HT1080 (cell line): ENCODE data around the gene FOXI3. TPM values are rescaled to one million over a fixed set of nuclear protein-coding genes. Genes with fewer than 3 reads are reported as not detected.
A peak's percentile ranks its signal among the peaks of the same experiment; 100 is the strongest.
"Not testable (repeated sequence)": the region's sequence is repeated elsewhere in the genome, so short reads cannot be mapped to it uniquely, and the experiment has no call there.

Experiments used
- DNase-seq: peaks from one replicate; pipeline ENCODE4 v3.0.0-alpha.2; 2015; ENCODE audit warnings: low read depth
- small RNA-seq: library from RNA; depleted of rRNA; stranded (forward); fragments of <200 nt; gene quantifications from one replicate; pipeline ENCODE3, GENCODE V24; 2014
- total RNA-seq: library from RNA; depleted of rRNA; stranded (reverse); fragments of >200 nt; shearing (Covaris generic); gene quantifications from 2 replicates; pipeline ENCODE4 v1.2.3, GENCODE V29; 2014; rRNA removed

FOXI3 gene
- total RNA-seq, 1 experiment from 2014 or later = not detected

GRCh38 chr2:88442473-88442872 is 10.0 kb downstream of the FOXI3 start:
- DNase-seq = peak; percentile 19

- DNase-seq = no peak
Observed at GRCh38 chr2:88442061-88442460, 10.4 kb downstream of the FOXI3 start.

GRCh38 chr2:88437010-88437409 is 15.5 kb downstream of the FOXI3 start:
- DNase-seq = no peak

- peak; percentile 5 for DNase-seq
Observed at GRCh38 chr2:88429929-88430328, 22.6 kb downstream of the FOXI3 start.

GRCh38 chr2:88423733-88424132 is 28.8 kb downstream of the FOXI3 start:
- no peak for DNase-seq

GRCh38 chr2:88419051-88419450 is 33.4 kb downstream of the FOXI3 start:
- DNase-seq = not testable (repeated sequence)

GRCh38 chr2:88416016-88416663 is 36.4 kb downstream of the FOXI3 start:
- no peak for DNase-seq

GRCh38 chr2:88408870-88409269 is 43.6 kb downstream of the FOXI3 start:
- DNase-seq = not testable (repeated sequence)

GRCh38 chr2:88400037-88400767 is 52.3 kb downstream of the FOXI3 start:
- no peak for DNase-seq

- DNase-seq = no peak
Observed at GRCh38 chr2:88398180-88398579, 54.3 kb downstream of the FOXI3 start.

Small RNA genes lying within 50 kb of the gene (small RNA-seq; reads per million reads assigned to genes)
- not detected for gene RNU6-1007P

Other genes with a start within 250 kb of the FOXI3 start
- 5.6 and 8.4 TPM in 2 replicates for gene EIF2AK3, start 174.8 kb upstream of the FOXI3 start, total RNA-seq
- gene RPIA, start 239.0 kb upstream of the FOXI3 start, total RNA-seq = 9.5 and 25.3 TPM in 2 replicates